Measurements from ENCODE around the gene TTLL3.
"Not testable (repeated sequence)": the region's sequence is repeated elsewhere in the genome, so short reads cannot be mapped to it uniquely, and the experiment has no call there.

The TTLL3 gene

DNA sequence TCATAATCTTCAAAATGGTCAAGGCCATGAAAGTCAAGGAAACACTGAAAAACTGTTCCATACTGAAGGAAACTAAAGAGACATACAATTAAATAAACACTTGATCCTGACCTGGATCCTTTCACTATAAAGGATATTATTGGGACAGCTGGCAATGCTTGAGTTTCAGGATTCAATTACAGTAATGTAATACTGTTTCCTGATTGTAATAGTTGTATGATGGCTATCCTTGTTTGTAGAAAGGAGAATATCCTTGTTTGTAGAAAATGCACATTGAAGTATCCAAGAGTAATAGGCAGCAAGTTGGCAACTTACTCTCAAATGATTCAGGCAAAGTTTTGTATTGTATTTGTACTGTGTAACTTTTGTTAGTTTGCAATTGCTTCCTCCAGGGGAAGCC, 65.4 kb downstream of the TTLL3 start:
- no peaks in the 10 kb centered on the region for H3K79me2 ChIP-seq
- H3K9me3 ChIP-seq (ENCODE audit: control insufficient read depth, low read length): no peaks in the 10 kb centered on the region
- TF ChIP-seq, protein P1, sequence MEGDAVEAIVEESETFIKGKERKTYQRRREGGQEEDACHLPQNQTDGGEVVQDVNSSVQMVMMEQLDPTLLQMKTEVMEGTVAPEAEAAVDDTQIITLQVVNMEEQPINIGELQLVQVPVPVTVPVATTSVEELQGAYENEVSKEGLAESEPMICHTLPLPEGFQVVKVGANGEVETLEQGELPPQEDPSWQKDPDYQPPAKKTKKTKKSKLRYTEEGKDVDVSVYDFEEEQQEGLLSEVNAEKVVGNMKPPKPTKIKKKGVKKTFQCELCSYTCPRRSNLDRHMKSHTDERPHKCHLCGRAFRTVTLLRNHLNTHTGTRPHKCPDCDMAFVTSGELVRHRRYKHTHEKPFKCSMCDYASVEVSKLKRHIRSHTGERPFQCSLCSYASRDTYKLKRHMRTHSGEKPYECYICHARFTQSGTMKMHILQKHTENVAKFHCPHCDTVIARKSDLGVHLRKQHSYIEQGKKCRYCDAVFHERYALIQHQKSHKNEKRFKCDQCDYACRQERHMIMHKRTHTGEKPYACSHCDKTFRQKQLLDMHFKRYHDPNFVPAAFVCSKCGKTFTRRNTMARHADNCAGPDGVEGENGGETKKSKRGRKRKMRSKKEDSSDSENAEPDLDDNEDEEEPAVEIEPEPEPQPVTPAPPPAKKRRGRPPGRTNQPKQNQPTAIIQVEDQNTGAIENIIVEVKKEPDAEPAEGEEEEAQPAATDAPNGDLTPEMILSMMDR (IDR thresholded peaks at IDR 0.05): no peak
- no peak overlapping the region for H3K27ac ChIP-seq
- H3K36me3 ChIP-seq (ENCODE audit: control insufficient read depth, insufficient read depth, low read length): no peaks in the 10 kb centered on the region
- H3K27me3 ChIP-seq (ENCODE audit: control insufficient read depth, insufficient read depth, low read length): no peaks in the 10 kb centered on the region
- no peak overlapping the region for H3K9ac ChIP-seq
- H2AFZ ChIP-seq: no peak overlapping the region
- no peaks in the 10 kb centered on the region for H3K4me1 ChIP-seq
- no peak overlapping the region for H3K4me3 ChIP-seq (ENCODE audit: low read depth, low read length)
- no peak overlapping the region for H3K4me2 ChIP-seq (ENCODE audit: low read length)

DNA sequence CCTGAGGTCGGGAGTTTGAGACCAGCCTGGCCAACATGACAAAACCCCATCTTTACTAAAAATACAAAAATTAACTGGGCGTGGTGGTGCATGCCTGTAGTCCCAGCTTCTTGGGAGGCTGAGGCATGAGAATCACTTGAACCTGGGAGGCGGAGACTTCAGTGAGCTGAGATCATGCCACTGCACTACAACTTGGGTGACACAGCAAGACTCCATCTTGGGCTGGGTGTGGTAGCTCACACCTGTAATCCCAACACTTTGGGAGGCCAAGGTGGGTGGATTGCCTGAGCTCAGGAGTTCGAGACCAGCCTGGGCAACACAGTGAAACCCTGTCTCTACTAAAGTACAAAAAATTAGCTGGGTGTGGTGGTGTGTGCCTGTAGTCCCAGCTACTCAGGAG, 66.2 kb downstream of the TTLL3 start:
- H3K4me2 ChIP-seq (ENCODE audit: low read length); H3K79me2 ChIP-seq; H2AFZ ChIP-seq; H3K9me3 ChIP-seq (ENCODE audit: control insufficient read depth, low read length); H3K36me3 ChIP-seq (ENCODE audit: control insufficient read depth, insufficient read depth, low read length); H3K27ac ChIP-seq; H3K4me1 ChIP-seq; H3K27me3 ChIP-seq (ENCODE audit: control insufficient read depth, insufficient read depth, low read length); H3K9ac ChIP-seq; H3K4me3 ChIP-seq (ENCODE audit: low read depth, low read length): not testable (repeated sequence)

DNA sequence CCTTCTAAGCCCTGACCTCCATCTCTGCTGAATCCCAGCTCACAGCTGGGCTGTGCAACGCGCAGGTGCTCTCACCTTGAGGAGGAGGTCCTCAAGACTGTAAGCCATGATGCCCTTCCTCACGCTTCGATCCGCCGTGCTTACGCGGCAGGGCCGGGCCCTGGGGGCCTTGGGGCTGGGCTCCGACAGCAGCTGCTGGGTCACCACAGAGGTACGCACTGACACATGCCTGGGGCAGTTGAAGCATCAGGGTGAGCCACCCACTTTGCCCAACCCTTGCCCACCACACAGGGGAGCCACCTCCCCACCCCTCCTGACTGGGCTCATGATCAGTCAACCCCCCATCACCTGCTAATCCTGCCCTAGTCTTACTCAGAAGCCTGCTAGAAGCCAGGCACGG, 66.9 kb downstream of the TTLL3 start:
- Histone ChIP-seq H3K27ac (no peak overlapping the region), H3K27me3 (ENCODE audit: control insufficient read depth, insufficient read depth, low read length) (no peaks in the 10 kb centered on the region), H2AFZ (no peak overlapping the region), H3K4me2 (ENCODE audit: low read length) (no peak overlapping the region), H3K36me3 (ENCODE audit: control insufficient read depth, insufficient read depth, low read length) (no peaks in the 10 kb centered on the region), H3K4me1 (no peaks in the 10 kb centered on the region), H3K4me3 (ENCODE audit: low read depth, low read length) (no peak overlapping the region), H3K9ac (no peak overlapping the region), H3K79me2 (no peaks in the 10 kb centered on the region), H3K9me3 (ENCODE audit: control insufficient read depth, low read length) (no peaks in the 10 kb centered on the region)
- TF ChIP-seq, protein P1 (IDR thresholded peaks at IDR 0.05): no peak

DNA sequence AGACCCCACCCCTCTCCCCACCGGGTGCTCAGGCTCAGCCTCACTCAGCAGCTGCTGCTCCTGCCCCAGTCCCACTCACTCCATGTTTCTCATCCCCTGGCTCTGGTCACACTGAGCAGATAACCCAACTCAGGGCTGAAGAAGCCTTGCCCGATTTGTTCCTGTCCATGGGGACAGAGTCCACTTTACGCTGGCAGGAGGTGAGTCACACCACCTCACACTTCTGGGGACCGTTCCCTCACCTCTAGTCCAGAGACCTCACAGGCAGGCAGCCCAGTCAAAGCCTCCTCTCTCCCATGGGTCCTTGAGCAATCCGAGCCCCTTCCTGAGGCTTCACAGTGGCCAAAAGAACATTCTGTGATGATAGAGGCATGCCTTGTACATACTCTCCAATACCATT, 68.6 kb downstream of the TTLL3 start:
- H3K9me3 ChIP-seq (ENCODE audit: control insufficient read depth, low read length): no peaks in the 10 kb centered on the region
- no peak overlapping the region for H3K4me3 ChIP-seq (ENCODE audit: low read depth, low read length)
- no peak overlapping the region for H2AFZ ChIP-seq
- no peaks in the 10 kb centered on the region for H3K36me3 ChIP-seq (ENCODE audit: control insufficient read depth, insufficient read depth, low read length)
- H3K27me3 ChIP-seq (ENCODE audit: control insufficient read depth, insufficient read depth, low read length): no peaks in the 10 kb centered on the region
- H3K4me1 ChIP-seq: no peaks in the 10 kb centered on the region
- H3K4me2 ChIP-seq (ENCODE audit: low read length): no peak overlapping the region
- TF ChIP-seq, protein P1 (IDR thresholded peaks at IDR 0.05): no peak
- no peak overlapping the region for H3K9ac ChIP-seq
- no peak overlapping the region for H3K27ac ChIP-seq
- H3K79me2 ChIP-seq: no peaks in the 10 kb centered on the region

DNA sequence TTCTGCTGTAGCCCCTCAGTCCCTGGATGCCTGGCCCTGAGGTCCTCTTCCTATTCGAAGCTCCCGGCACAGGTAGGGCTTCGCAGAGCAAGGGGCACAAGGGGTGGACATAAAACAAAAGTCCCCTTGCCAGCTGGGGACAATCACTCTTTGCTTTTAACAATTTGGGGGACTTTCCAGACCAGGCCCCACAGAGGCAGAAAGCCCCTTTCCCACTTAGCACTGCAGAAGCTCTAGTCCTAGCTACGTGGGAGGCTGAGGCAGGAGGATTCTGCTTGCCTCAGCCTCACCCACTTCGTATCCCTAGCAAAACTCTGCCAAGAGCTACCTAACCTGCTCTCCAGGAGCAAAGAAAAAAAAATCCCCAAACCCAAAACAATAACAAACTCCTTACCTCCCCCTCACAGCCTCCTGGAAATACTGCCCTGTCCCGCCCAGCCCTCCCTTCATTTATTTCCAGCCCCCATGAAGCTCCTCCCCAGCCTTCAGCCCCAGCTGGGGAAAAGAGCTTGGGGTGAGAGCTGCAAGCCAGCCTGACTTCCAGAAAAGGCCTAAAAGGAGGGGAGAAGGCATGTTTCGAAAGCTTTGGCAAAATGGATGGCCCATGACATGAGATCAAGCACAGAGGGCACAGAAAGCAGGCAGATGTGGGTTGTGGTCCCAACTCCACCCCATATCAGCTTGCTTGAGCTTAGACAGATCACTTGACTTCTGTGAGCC, 69.9 kb downstream of the TTLL3 start, which contains the start of gene CIDEC:
Gene CIDEC (minus strand): TSS at position 424 of the 720 bp plus-strand sequence. CDS start 1,767 bp downstream, outside the sequence.
- H3K27ac ChIP-seq: no peak within 1 kb of the TSS

More for the DNA sequence above, 69.9 kb downstream of the TTLL3 start, which contains the start of gene CIDEC:
- H3K4me2 ChIP-seq (ENCODE audit: low read length): no peak within 1 kb of the TSS
- no peaks in the 10 kb centered on the region for H3K4me1 ChIP-seq
- no peak within 1 kb of the TSS for H2AFZ ChIP-seq
- H3K36me3 ChIP-seq (ENCODE audit: control insufficient read depth, insufficient read depth, low read length): no peaks in the 10 kb centered on the region
- no peak within 1 kb of the TSS for H3K9ac ChIP-seq
- H3K9me3 ChIP-seq (ENCODE audit: control insufficient read depth, low read length): no peaks in the 10 kb centered on the region
- H3K27me3 ChIP-seq (ENCODE audit: control insufficient read depth, insufficient read depth, low read length): no peaks in the 10 kb centered on the region
- H3K4me3 ChIP-seq (ENCODE audit: low read depth, low read length): no peak within 1 kb of the TSS
- TF ChIP-seq, protein P1 (IDR thresholded peaks at IDR 0.05): no peak
- no peaks in the 10 kb centered on the region for H3K79me2 ChIP-seq

Measured in parathyroid adenoma (tissue), 2 donors.